ENCODE results near the gene NLE1. TPM values are rescaled to one million over a fixed set of nuclear protein-coding genes. Genes with fewer than 3 reads are reported as not detected.

Gene NLE1
- total RNA-seq, 2 donors from 2014 or later, result 12.5 to 17.7 TPM

GRCh38 chr17:35142467-35142796, 329 bp upstream of the NLE1 start:
- no peak for DNase-seq (ENCODE audit: low spot score)
- peak overlapping the region in 1 of 2 donors; percentile 87 for H3K4me3 ChIP-seq
- no peak overlapping the region for H3K27ac ChIP-seq
- H3K27me3 ChIP-seq (replicated peaks; ENCODE audit: insufficient read depth), result no peaks in the 10 kb centered on the region
- intact Hi-C loops (cut with DNase I), result no loop called here
- peaks cover 0 to 8% of the 10 kb centered on the region in 2 donors for H3K36me3 ChIP-seq
- WGBS, result 65% methylated on average over 8 of the region's 8 CpGs
- H3K4me1 ChIP-seq (replicated peaks), result no peaks in the 10 kb centered on the region
- no peak for TF ChIP-seq POLR2A (IDR thresholded peaks at IDR 0.05)
- TF ChIP-seq CTCF (IDR thresholded peaks at IDR 0.05), result no peak
- no peak for TF ChIP-seq POLR2AphosphoS5 (IDR thresholded peaks at IDR 0.05)
- no peaks in the 10 kb centered on the region for H3K9me3 ChIP-seq

- Histone ChIP-seq H3K27ac (no peak overlapping the region), H3K9me3 (no peaks in the 10 kb centered on the region), H3K36me3 (peaks cover 9 to 11% of the 10 kb centered on the region in 2 donors), H3K4me1 (replicated peaks) (no peaks in the 10 kb centered on the region), H3K27me3 (replicated peaks; ENCODE audit: insufficient read depth) (no peaks in the 10 kb centered on the region), H3K4me3 (no peak overlapping the region)
- 95% methylated on average over 6 of the region's 6 CpGs for WGBS
- intact Hi-C loops (cut with DNase I), result no loop called here
- TF ChIP-seq CTCF (IDR thresholded peaks at IDR 0.05) (no peak), POLR2AphosphoS5 (IDR thresholded peaks at IDR 0.05) (no peak), POLR2A (IDR thresholded peaks at IDR 0.05) (no peak)
- DNase-seq (ENCODE audit: low spot score), result no peak
These were observed 3.9 kb downstream of the NLE1 start for GRCh38 chr17:35138218-35138617.

- no peaks in the 10 kb centered on the region for H3K27me3 ChIP-seq (replicated peaks; ENCODE audit: insufficient read depth)
- H3K4me3 ChIP-seq, result no peak overlapping the region
- TF ChIP-seq CTCF (IDR thresholded peaks at IDR 0.05) (no peak), POLR2A (IDR thresholded peaks at IDR 0.05) (no peak), POLR2AphosphoS5 (IDR thresholded peaks at IDR 0.05) (no peak)
- no peaks in the 10 kb centered on the region for H3K4me1 ChIP-seq (replicated peaks)
- H3K36me3 ChIP-seq, result peaks cover 11 to 20% of the 10 kb centered on the region in 2 donors
- no peak overlapping the region for H3K27ac ChIP-seq
- intact Hi-C loops (cut with DNase I), result no loop called here
- WGBS, result 93% methylated on average over 5 of the region's 6 CpGs
- H3K9me3 ChIP-seq, result no peaks in the 10 kb centered on the region
- DNase-seq (ENCODE audit: low spot score), result no peak
These were observed 6.8 kb downstream of the NLE1 start for GRCh38 chr17:35135322-35135721.

- Histone ChIP-seq H3K4me1 (replicated peaks) (no peaks in the 10 kb centered on the region), H3K27ac (no peak overlapping the region), H3K4me3 (no peak overlapping the region), H3K27me3 (replicated peaks; ENCODE audit: insufficient read depth) (no peaks in the 10 kb centered on the region), H3K9me3 (no peaks in the 10 kb centered on the region), H3K36me3 (peaks cover 8 to 20% of the 10 kb centered on the region in 2 donors)
- DNase-seq (ENCODE audit: low spot score), result no peak
- intact Hi-C loops (cut with DNase I), result no loop called here
- WGBS, result 91% methylated on average over 18 of the region's 22 CpGs
- TF ChIP-seq CTCF (IDR thresholded peaks at IDR 0.05) (no peak), POLR2AphosphoS5 (IDR thresholded peaks at IDR 0.05) (no peak), POLR2A (IDR thresholded peaks at IDR 0.05) (no peak)
These were observed 9.1 kb downstream of the NLE1 start for GRCh38 chr17:35132816-35133550.

- WGBS, result 87% methylated on average over 10 of the region's 10 CpGs
- Histone ChIP-seq H3K27me3 (replicated peaks; ENCODE audit: insufficient read depth) (no peaks in the 10 kb centered on the region), H3K36me3 (peaks cover 0 to 20% of the 10 kb centered on the region in 2 donors), H3K4me3 (no peak overlapping the region), H3K4me1 (replicated peaks) (no peaks in the 10 kb centered on the region), H3K9me3 (no peaks in the 10 kb centered on the region), H3K27ac (no peak overlapping the region)
- no peak for DNase-seq (ENCODE audit: low spot score)
- intact Hi-C loops (cut with DNase I), result no loop called here
- no peak for TF ChIP-seq POLR2AphosphoS5 (IDR thresholded peaks at IDR 0.05)
- no peak for TF ChIP-seq CTCF (IDR thresholded peaks at IDR 0.05)
- TF ChIP-seq POLR2A (IDR thresholded peaks at IDR 0.05), result no peak
These were observed 10.0 kb downstream of the NLE1 start for GRCh38 chr17:35132099-35132498.
